Measurements from ENCODE around the gene COPS7B. TPM values are rescaled to one million over a fixed set of nuclear protein-coding genes. Genes with fewer than 3 reads are reported as not detected.

Gene COPS7B
- total RNA-seq, 1 donor from 2014 or later, result 58.4 TPM

GRCh38 chr2:231853105-231853504 lies 66.9 kb downstream of the COPS7B start:
- TF ChIP-seq, protein P1, sequence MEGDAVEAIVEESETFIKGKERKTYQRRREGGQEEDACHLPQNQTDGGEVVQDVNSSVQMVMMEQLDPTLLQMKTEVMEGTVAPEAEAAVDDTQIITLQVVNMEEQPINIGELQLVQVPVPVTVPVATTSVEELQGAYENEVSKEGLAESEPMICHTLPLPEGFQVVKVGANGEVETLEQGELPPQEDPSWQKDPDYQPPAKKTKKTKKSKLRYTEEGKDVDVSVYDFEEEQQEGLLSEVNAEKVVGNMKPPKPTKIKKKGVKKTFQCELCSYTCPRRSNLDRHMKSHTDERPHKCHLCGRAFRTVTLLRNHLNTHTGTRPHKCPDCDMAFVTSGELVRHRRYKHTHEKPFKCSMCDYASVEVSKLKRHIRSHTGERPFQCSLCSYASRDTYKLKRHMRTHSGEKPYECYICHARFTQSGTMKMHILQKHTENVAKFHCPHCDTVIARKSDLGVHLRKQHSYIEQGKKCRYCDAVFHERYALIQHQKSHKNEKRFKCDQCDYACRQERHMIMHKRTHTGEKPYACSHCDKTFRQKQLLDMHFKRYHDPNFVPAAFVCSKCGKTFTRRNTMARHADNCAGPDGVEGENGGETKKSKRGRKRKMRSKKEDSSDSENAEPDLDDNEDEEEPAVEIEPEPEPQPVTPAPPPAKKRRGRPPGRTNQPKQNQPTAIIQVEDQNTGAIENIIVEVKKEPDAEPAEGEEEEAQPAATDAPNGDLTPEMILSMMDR (IDR thresholded peaks at IDR 0.05; ENCODE audit: unreplicated experiment), result no peak
- H3K27ac Mint-ChIP-seq, result no peak overlapping the region
- no peaks in the 10 kb centered on the region for H3K36me3 Mint-ChIP-seq (ENCODE audit: insufficient read depth)
- H3K9me3 Mint-ChIP-seq (ENCODE audit: low read depth), result no peaks in the 10 kb centered on the region
- peaks cover 15% of the 10 kb centered on the region for H3K27me3 Mint-ChIP-seq
- no peaks in the 10 kb centered on the region for H3K4me1 Mint-ChIP-seq (ENCODE audit: low read depth)
- H3K4me3 Mint-ChIP-seq (ENCODE audit: low read depth), result no peak overlapping the region
- DNase-seq (ENCODE audit: low spot score, unreplicated experiment), result no peak

DNA sequence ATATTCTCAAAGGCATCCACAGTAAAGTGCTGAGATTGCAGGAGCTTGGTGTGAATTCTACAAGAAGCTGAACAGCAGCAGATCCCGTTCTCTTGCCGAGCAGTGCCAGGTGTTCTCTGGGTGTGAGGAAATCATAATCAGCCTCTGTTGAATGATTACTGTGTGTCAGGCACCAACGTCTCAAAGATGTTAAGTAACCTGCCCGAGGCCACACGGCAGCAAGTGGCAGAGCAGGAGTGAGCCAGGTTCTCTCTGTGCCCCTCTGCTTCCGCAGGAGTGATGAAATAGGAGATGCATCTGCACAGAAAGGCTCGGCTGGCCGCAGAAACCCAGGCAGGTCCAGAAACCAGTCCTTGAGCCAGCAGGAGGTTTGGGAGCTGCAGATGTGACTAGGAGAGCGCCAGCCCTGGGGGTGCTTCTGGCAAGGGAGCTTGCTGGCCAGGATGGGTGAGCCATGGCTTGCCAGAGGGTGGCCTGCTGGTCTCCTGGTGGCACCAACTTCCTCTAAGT lies 68.4 kb downstream of the COPS7B start:
- Mint-ChIP-seq H3K27ac (no peak overlapping the region), H3K27me3 (peaks cover 15% of the 10 kb centered on the region), H3K4me1 (ENCODE audit: low read depth) (no peaks in the 10 kb centered on the region), H3K9me3 (ENCODE audit: low read depth) (no peaks in the 10 kb centered on the region), H3K4me3 (ENCODE audit: low read depth) (no peak overlapping the region), H3K36me3 (ENCODE audit: insufficient read depth) (no peaks in the 10 kb centered on the region)
- TF ChIP-seq, protein P1 (IDR thresholded peaks at IDR 0.05; ENCODE audit: unreplicated experiment), result no peak
- DNase-seq (ENCODE audit: low spot score, unreplicated experiment), result no peak

DNA sequence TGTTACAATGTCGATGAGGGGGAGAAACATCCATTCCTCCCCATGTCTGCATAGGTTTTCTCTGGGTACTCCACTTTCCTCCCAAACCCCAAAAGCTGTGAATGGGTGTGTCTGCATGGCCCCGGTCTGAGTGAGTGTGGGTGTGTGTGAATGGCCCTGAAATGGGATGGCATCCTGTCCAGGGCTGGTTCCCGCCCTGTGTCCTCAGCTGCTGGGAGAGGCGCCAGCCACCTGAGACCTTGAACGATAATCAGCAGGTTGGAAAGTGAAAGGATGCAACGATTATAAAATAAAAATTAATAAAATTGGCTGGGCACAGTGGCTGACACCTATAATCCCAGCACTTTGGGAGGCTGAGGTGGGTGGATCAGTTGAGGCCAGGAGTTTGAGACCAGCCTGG lies 70.7 kb downstream of the COPS7B start:
- TF ChIP-seq, protein P1 (IDR thresholded peaks at IDR 0.05; ENCODE audit: unreplicated experiment), result no peak
- Mint-ChIP-seq H3K36me3 (ENCODE audit: insufficient read depth) (no peaks in the 10 kb centered on the region), H3K4me3 (ENCODE audit: low read depth) (no peak overlapping the region), H3K9me3 (ENCODE audit: low read depth) (no peaks in the 10 kb centered on the region), H3K27me3 (peaks cover 11% of the 10 kb centered on the region), H3K27ac (no peak overlapping the region), H3K4me1 (ENCODE audit: low read depth) (no peaks in the 10 kb centered on the region)
- no peak for DNase-seq (ENCODE audit: low spot score, unreplicated experiment)

Other genes starting within 250 kb of the COPS7B start
- not detected in 2 replicates for gene TEX44, start 193.6 kb upstream of the COPS7B start, total RNA-seq
- gene PTMA, start 77.9 kb upstream of the COPS7B start, total RNA-seq, result 1,066 and 1,116 TPM in 2 replicates
- 21.9 and 23.3 TPM in 2 replicates for gene PDE6D, start 5.2 kb upstream of the COPS7B start, total RNA-seq
- not detected in 2 replicates for gene NPPC, start 140.0 kb downstream of the COPS7B start, total RNA-seq
- gene DIS3L2, start 175.3 kb downstream of the COPS7B start, total RNA-seq, result 49.9 and 59.3 TPM in 2 replicates